K562 (cell line): ENCODE data around the gene TRAIP. TPM values are rescaled to one million over a fixed set of nuclear protein-coding genes. Genes with fewer than 3 reads are reported as not detected.
A peak's percentile ranks its signal among the peaks of the same experiment; 100 is the strongest.

Experiments
- ATAC-seq: fragments of 200-7000 bp; cut with Tn5 transposase; 3 replicates; pipeline ENCODE4 v1.9.1; 2020; ENCODE audit warnings: moderate library complexity
- BruUV-seq: library from RNA; stranded (reverse); fragments of 400-500 nt; replicated peaks from 2 replicates; lab custom pipeline; 2021; lab: Mats Ljungman, UMichigan
- CTCF ChIA-PET: fragments of 300-600 bp; formaldehyde crosslinking; extraction: SDS; loops from one replicate; lab custom pipeline; 2021; ENCODE audit warnings: low intra/inter-chr PET ratio; lab: Yijun Ruan, JAX
- POLR2A ChIA-PET: fragments of 300-600, 350-650 bp; sonication (Branson Sonifier 250); formaldehyde crosslinking; extraction: SDS; loops from one replicate; lab custom pipeline; 2021; ENCODE audit warnings: antibody characterized with exemption, inconsistent platforms; lab: Yijun Ruan, JAX
- DNase-seq, 4 experiments: peaks; one replicate each; pipeline versions ENCODE4 v3.0.0 to v3.0.0-alpha.2; 2011 to 2018; ENCODE audit warnings: low spot score in 3 of 4, mixed read lengths in 3 of 4; ENCODE audit errors: extremely low read depth in 1 of 4
- FAIRE-seq: peaks from 2 replicates; lab custom pipeline; 2011; peaks lifted over from hg19 to GRCh38; lab: Jason Lieb, UNC
- H2AFZ ChIP-seq: 2 replicates; pipeline ENCODE4 v1.6.0; 2011; ENCODE audit warnings: low read depth, low read length, control low read depth, inconsistent platforms
- H3K27ac ChIP-seq: fragments of 200-600 bp; 3 replicates; pipeline ENCODE4 v1.8.0; 2011; ENCODE audit warnings: low read depth, mild to moderate bottlenecking, control low read depth, inconsistent platforms, low read length, moderate library complexity, mixed read lengths; ENCODE audit errors: extremely low read depth
- H3K27me3 ChIP-seq, 2 experiments: fragments of 300-600 bp in 1 of 2; 2 replicates in 1 of 2; 3 replicates in 1 of 2; pipeline versions ENCODE4 v1.6.0 to v1.8.0; 2011; ENCODE audit warnings: inconsistent platforms in 2 of 2, low read length in 2 of 2, mild to moderate bottlenecking in 1 of 2, mixed read lengths in 1 of 2, moderate library complexity in 1 of 2; ENCODE audit not compliant: control insufficient read depth in 2 of 2, insufficient read depth in 2 of 2
- H3K36me3 ChIP-seq: fragments of 300-600 bp; 3 replicates; pipeline ENCODE4 v1.8.0; 2011; ENCODE audit warnings: mild to moderate bottlenecking, low read length, inconsistent platforms; ENCODE audit not compliant: control insufficient read depth, insufficient read depth
- H3K4me1 ChIP-seq, 2 experiments: fragments of 200-600 bp in 1 of 2; replicated peaks in 1 of 2; 2 replicates in 1 of 2; 3 replicates in 1 of 2; pipeline versions ENCODE4 v1.5.1 to v1.8.0; 2011; ENCODE audit warnings: inconsistent platforms in 2 of 2, low read length in 2 of 2, mild to moderate bottlenecking in 1 of 2, mixed read lengths in 1 of 2, moderate library complexity in 1 of 2; ENCODE audit not compliant: control insufficient read depth in 2 of 2, insufficient read depth in 2 of 2
- H3K4me2 ChIP-seq: 2 replicates; pipeline ENCODE4 v1.6.1; 2011; ENCODE audit warnings: low read length, control low read depth, inconsistent platforms, mixed read lengths; ENCODE audit not compliant: insufficient read depth
- H3K4me3 ChIP-seq: fragments of 200-600 bp; sonication (generic), shearing (Covaris generic); 2 replicates; pipeline ENCODE4 v1.5.1; 2016; ENCODE audit warnings: control low read depth, inconsistent platforms
- H3K79me2 ChIP-seq: fragments of 200-600 bp; 3 replicates; pipeline ENCODE4 v1.8.0; 2011; ENCODE audit warnings: low read length, inconsistent platforms; ENCODE audit not compliant: control insufficient read depth, insufficient read depth
- H3K9ac ChIP-seq, 2 experiments: 2 replicates each; pipeline versions ENCODE4 v1.6.0 to v1.6.1; 2011; ENCODE audit warnings: low read depth in 2 of 2, low read length in 2 of 2, control low read depth in 1 of 2, inconsistent platforms in 1 of 2, mild to moderate bottlenecking in 1 of 2, mixed read lengths in 1 of 2; ENCODE audit not compliant: insufficient read depth in 1 of 2
- H3K9me1 ChIP-seq: one replicate; pipeline ENCODE4 v1.6.0; 2011; ENCODE audit warnings: inconsistent platforms, mild to moderate bottlenecking, low read length, moderate library complexity; ENCODE audit not compliant: control insufficient read depth, insufficient read depth
- H3K9me3 ChIP-seq: replicated peaks from 2 replicates; pipeline ENCODE4 v1.5.1; 2011; ENCODE audit warnings: low read depth, low read length, inconsistent platforms; ENCODE audit not compliant: control insufficient read depth, insufficient read depth
- H4K20me1 ChIP-seq: replicated peaks from 2 replicates; pipeline ENCODE4 v1.6.1; 2011; ENCODE audit warnings: low read length, inconsistent platforms, mixed read lengths; ENCODE audit not compliant: control insufficient read depth, insufficient read depth
- CBFA2T3 ChIP-seq: fragments of 450-650 bp; IDR thresholded peaks from 2 replicates; pipeline ENCODE4 v1.6.1; 2017
- CC2D1A ChIP-seq: fragments of 450-650 bp; IDR thresholded peaks from 2 replicates; pipeline ENCODE4 v1.6.1; 2017; ENCODE audit warnings: mild to moderate bottlenecking
- CCNT2 ChIP-seq: IDR thresholded peaks from 2 replicates; pipeline ENCODE4 v1.6.1; 2011; ENCODE audit warnings: borderline replicate concordance, low read depth, mild to moderate bottlenecking, moderate library complexity, mixed read lengths, low read length; ENCODE audit not compliant: insufficient read length; ENCODE audit errors: extremely low read depth
- EGR1 ChIP-seq: fragments of 450-650 bp; conservative IDR thresholded peaks from 2 replicates; pipeline ENCODE4 v1.6.1; 2017; ENCODE audit warnings: mild to moderate bottlenecking
- EP300 ChIP-seq: IDR thresholded peaks from 2 replicates; pipeline ENCODE4 v1.6.1; 2012; ENCODE audit warnings: low read length, improper control_type of control experiment
- ETV1 ChIP-seq: fragments of 450-650 bp; conservative IDR thresholded peaks from 2 replicates; pipeline ENCODE4 v1.6.1; 2016; ENCODE audit warnings: missing genetic modification characterization, control low read depth, low read depth, missing compliant biosample characterization
- GATAD2B ChIP-seq: fragments of 450-650 bp; IDR thresholded peaks from 2 replicates; pipeline ENCODE4 v1.6.1; 2017; ENCODE audit warnings: mild to moderate bottlenecking, borderline replicate concordance
- NCOR1 ChIP-seq: fragments of 450-650 bp; IDR thresholded peaks from 2 replicates; pipeline ENCODE4 v1.6.1; 2016; ENCODE audit warnings: mild to moderate bottlenecking, moderate library complexity
- PHB2 ChIP-seq: fragments of 450-650 bp; IDR thresholded peaks from 2 replicates; pipeline ENCODE4 v1.6.1; 2017; ENCODE audit warnings: low read depth
- POLR2A ChIP-seq: fragments of 450-650 bp; conservative IDR thresholded peaks from 2 replicates; pipeline ENCODE4 v1.6.1; 2016
- TAF1 ChIP-seq: IDR thresholded peaks from 2 replicates; pipeline ENCODE4 v1.6.1; 2011; ENCODE audit warnings: mild to moderate bottlenecking, low read length, moderate library complexity; ENCODE audit not compliant: insufficient read depth, control insufficient read depth, severe bottlenecking; ENCODE audit errors: extremely low read depth
- TCF3 ChIP-seq: sonication (generic); formaldehyde crosslinking; IDR thresholded peaks from 2 replicates; pipeline ENCODE4 v1.4.0; 2020; ENCODE audit warnings: mild to moderate bottlenecking, missing genetic modification reagents
- TCF7 ChIP-seq: sonication (generic); IDR thresholded peaks from 2 replicates; pipeline ENCODE4 v1.6.1; 2016; ENCODE audit warnings: antibody characterized with exemption, borderline replicate concordance
- TEAD4 ChIP-seq, 2 experiments: sonication (generic) in 1 of 2; formaldehyde crosslinking in 1 of 2; IDR thresholded peaks; 2 replicates each; pipeline versions ENCODE4 v1.6.1 to v1.8.0; 2012 to 2022; ENCODE audit warnings: borderline replicate concordance in 1 of 2, inconsistent platforms in 1 of 2, low read length in 1 of 2, mild to moderate bottlenecking in 1 of 2, missing genetic modification reagents in 1 of 2
- ZNF133 ChIP-seq: fragments of 250-450 bp; sonication (Bioruptor Pico); IDR thresholded peaks from 2 replicates; pipeline ENCODE4 v1.4.0; 2020; ENCODE audit warnings: mild to moderate bottlenecking
- ZNF282 ChIP-seq: sonication (generic); formaldehyde crosslinking; IDR thresholded peaks from 2 replicates; pipeline ENCODE4 v1.8.1; 2023; ENCODE audit warnings: missing genetic modification reagents
- ZNF766 ChIP-seq: fragments of 200-800 bp; sonication (Bioruptor generic); conservative IDR thresholded peaks from 2 replicates; pipeline ENCODE4 v1.6.1; 2016; ENCODE audit warnings: missing genetic modification characterization, missing compliant biosample characterization
- WGBS: fragments of 100-300 bp; shearing (Covaris generic); methylation state at CpG from one replicate; pipeline ENCODE4 v1.1.6; 2016; ENCODE audit warnings: low coverage, mixed read lengths; ENCODE audit not compliant: insufficient coverage; ENCODE audit errors: missing lambda C conversion rate; 5-methylcytosine and 5-hydroxymethylcytosine counted together
- in situ Hi-C: fragments of 300-500 bp; cut with MboI; formaldehyde crosslinking; loops from 4 replicates; pipeline ENCODE4 v1.15.0; 2018; ENCODE audit warnings: inconsistent platforms, mixed read lengths
- intact Hi-C: fragments of 100-400 bp; cut with micrococcal nuclease; formaldehyde crosslinking; loops from 2 replicates; pipeline ENCODE4 v1.14.2; 2022
- polyA plus RNA-seq, 8 experiments: library from polyadenylated mRNA; depleted of rRNA in 4 of 8; stranded (reverse) in 5 of 8; unstranded in 3 of 8; fragments of >200 nt; fragmentation: Nextera tagmentation in 2 of 8; fragmentation: Illumina TruSeq in 1 of 8; extraction: Ambion mirVana in 2 of 8; extraction: Trizol in 1 of 8; gene quantifications; 2 replicates each; pipeline versions ENCODE4 v1.2.1 to v1.2.3, GENCODE V29; 2011 to 2014; ENCODE audit warnings: inconsistent platforms in 1 of 8, missing spikeins in 1 of 8
- total RNA-seq, 7 experiments: library from RNA; depleted of rRNA in 6 of 7; stranded (reverse); fragments of >200 nt in 6 of 7; fragmentation: Illumina TruSeq in 2 of 7; extraction: Trizol in 2 of 7; gene quantifications; 2 replicates each; pipeline versions ENCODE4 v1.2.1 to v1.2.3, GENCODE V29; 2011 to 2021; ENCODE audit warnings: low replicate concordance in 1 of 7
- TF ChIP-seq, protein P1 (sequence below): fragments of 200-800 bp; sonication (Bioruptor generic); IDR thresholded peaks from 2 replicates; pipeline ENCODE4 v1.6.1; 2017; ENCODE audit warnings: missing genetic modification characterization, missing compliant biosample characterization

TRAIP gene
- total and polyA plus RNA-seq, 9 of the 15 experiments (the other 6 are each of a cell fraction or from before 2014, with no cell fraction given), result 14.3 to 38.6 (median 21.2) TPM

DNA sequence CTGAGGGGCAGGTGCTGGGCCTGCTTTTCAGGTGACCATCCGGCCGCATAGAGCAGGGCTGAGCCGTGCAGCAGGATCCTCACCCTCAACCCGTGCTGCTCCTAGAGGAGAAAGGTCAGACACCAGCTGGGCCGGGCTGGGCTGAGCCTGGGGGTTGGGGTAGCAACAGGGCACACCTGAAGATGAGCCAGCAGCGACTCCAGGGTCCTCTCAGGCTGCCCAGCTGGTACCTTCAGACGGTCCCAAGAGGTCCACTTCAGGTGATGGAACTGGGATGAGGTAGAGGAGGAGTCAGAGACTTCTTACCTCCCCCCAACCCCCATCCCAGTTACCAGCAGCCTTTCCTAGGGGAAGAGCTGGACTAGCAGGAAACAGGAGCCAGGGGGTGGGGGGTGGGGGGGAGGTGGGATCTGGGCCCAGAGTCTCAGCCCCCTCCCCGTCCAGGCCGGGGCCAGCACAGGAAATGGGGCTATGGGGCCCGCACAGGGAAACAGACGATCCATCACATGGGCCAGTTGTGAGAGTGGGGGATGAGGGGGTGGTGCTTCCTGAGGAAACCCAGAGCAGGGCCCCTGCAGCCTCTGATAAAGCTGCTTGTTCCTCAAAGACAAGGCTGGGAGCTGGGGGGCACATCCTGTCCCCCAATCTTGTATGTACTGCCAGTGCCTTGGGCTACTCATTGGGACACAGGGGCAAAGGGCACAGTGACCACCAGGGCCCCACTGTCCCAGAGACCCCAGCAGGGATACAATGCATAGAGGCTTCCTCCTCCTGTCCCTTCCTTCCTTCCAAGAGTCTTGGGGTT lies 50.3 kb downstream of the TRAIP start:
- Histone ChIP-seq H3K27ac (peak overlapping the region; percentile 75), H4K20me1 (no peaks in the 10 kb centered on the region), H3K9me1 (peaks cover 2% of the 10 kb centered on the region), H2AFZ (0 out of 2 replicates have a peak overlapping the region, but pooled peaks have one; percentile 50), H3K4me1 (peaks cover 43 to 64% of the 10 kb centered on the region in 2 experiments), H3K4me2 (peak overlapping the region; percentile 53), H3K9ac (peak overlapping the region; percentile 46 to 85), H3K4me3 (no peak overlapping the region; the same call in 1 of the 2 replicates), H3K79me2 (peaks cover 23% of the 10 kb centered on the region), H3K27me3 (no peaks in the 10 kb centered on the region), H3K9me3 (no peaks in the 10 kb centered on the region), H3K36me3 (peaks cover 9% of the 10 kb centered on the region; the same call in 2 of the 3 replicates)
- 8% methylated on average over 5 of the region's 11 CpGs for WGBS
- FAIRE-seq (peak; percentile 65), DNase-seq (peak; percentile 31 to 84 (median 50)), ATAC-seq (peak; percentile 51)
- intact Hi-C loops, result no loop called here
- ChIA-PET POLR2A (interaction anchor here (0.5 to 1.4 kb wide), 4 partner anchors 11 to 155 kb away, joined by 3 to 5 read pairs (median 4); partner anchors contain the start of gene IP6K1), CTCF (no interaction called here)
- in situ Hi-C loops, result no loop called here
- no TSS peak for BruUV-seq
- peak; percentile 31; the same call in 1 of the 2 replicates for TF ChIP-seq CC2D1A
- no peak for TF ChIP-seq ZNF282 (CRISPR knock-in tag)
- TF ChIP-seq CCNT2, result peak; percentile 31
- TF ChIP-seq ZNF133 (CRISPR knock-in tag), result no peak
- TF ChIP-seq ZNF766 (CRISPR knock-in tag), result 0 out of 2 replicates have a peak, but pooled peaks have one; percentile 38
- peak; percentile 87 for TF ChIP-seq CBFA2T3
- peak; percentile 79 for TF ChIP-seq EGR1
- TF ChIP-seq EP300, result peak; percentile 79; the same call in 1 of the 2 replicates
- TF ChIP-seq, protein P1, sequence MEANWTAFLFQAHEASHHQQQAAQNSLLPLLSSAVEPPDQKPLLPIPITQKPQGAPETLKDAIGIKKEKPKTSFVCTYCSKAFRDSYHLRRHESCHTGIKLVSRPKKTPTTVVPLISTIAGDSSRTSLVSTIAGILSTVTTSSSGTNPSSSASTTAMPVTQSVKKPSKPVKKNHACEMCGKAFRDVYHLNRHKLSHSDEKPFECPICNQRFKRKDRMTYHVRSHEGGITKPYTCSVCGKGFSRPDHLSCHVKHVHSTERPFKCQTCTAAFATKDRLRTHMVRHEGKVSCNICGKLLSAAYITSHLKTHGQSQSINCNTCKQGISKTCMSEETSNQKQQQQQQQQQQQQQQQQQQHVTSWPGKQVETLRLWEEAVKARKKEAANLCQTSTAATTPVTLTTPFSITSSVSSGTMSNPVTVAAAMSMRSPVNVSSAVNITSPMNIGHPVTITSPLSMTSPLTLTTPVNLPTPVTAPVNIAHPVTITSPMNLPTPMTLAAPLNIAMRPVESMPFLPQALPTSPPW, result peak; percentile 70
- TF ChIP-seq GATAD2B, result 0 out of 2 replicates have a peak, but pooled peaks have one; percentile 52
- TF ChIP-seq TCF3 (CRISPR knock-in tag), result peak; percentile 69
- TF ChIP-seq TCF7, result 0 out of 2 replicates have a peak, but pooled peaks have one; percentile 7
- no peak for TF ChIP-seq TAF1
- TF ChIP-seq NCOR1, result peak; percentile 78
- peak; percentile 44 for TF ChIP-seq ETV1 (tag)
- TF ChIP-seq POLR2A, result 0 out of 2 replicates have a peak, but pooled peaks have one; percentile 27
- peak; percentile 55; the same call in 1 of the 2 replicates for TF ChIP-seq TEAD4 (IDR thresholded peaks at IDR 0.05; ENCODE audit: low read length)
- no peak for TF ChIP-seq TEAD4 (CRISPR knock-in tag; IDR thresholded peaks at IDR 0.05; ENCODE audit: borderline replicate concordance)
- TF ChIP-seq PHB2, result peak; percentile 18; the same call in 1 of the 2 replicates
